K562 (cell line): ENCODE results near the gene PEAR1. TPM values are rescaled to one million over a fixed set of nuclear protein-coding genes. Genes with fewer than 3 reads are reported as not detected.
A peak's percentile ranks its signal among the peaks of the same experiment; 100 is the strongest.

Experiments
- ATAC-seq: fragments of 200-7000 bp; cut with Tn5 transposase; 3 replicates; pipeline ENCODE4 v1.9.1; 2020; ENCODE audit warnings: moderate library complexity
- BruUV-seq: library from RNA; stranded (reverse); fragments of 400-500 nt; replicated peaks from 2 replicates; lab custom pipeline; 2021; lab: Mats Ljungman, UMichigan
- CTCF ChIA-PET: fragments of 300-600 bp; formaldehyde crosslinking; extraction: SDS; loops from one replicate; lab custom pipeline; 2021; ENCODE audit warnings: low intra/inter-chr PET ratio; lab: Yijun Ruan, JAX
- POLR2A ChIA-PET: fragments of 300-600, 350-650 bp; sonication (Branson Sonifier 250); formaldehyde crosslinking; extraction: SDS; loops from one replicate; lab custom pipeline; 2021; ENCODE audit warnings: antibody characterized with exemption, inconsistent platforms; lab: Yijun Ruan, JAX
- DNase-seq, 4 experiments: peaks; one replicate each; pipeline versions ENCODE4 v3.0.0 to v3.0.0-alpha.2; 2011 to 2018; ENCODE audit warnings: low spot score in 3 of 4, mixed read lengths in 3 of 4; ENCODE audit errors: extremely low read depth in 1 of 4
- FAIRE-seq: peaks from 2 replicates; lab custom pipeline; 2011; peaks lifted over from hg19 to GRCh38; lab: Jason Lieb, UNC
- H2AFZ ChIP-seq: 2 replicates; pipeline ENCODE4 v1.6.0; 2011; ENCODE audit warnings: low read depth, low read length, control low read depth, inconsistent platforms
- H3K27ac ChIP-seq: fragments of 200-600 bp; 3 replicates; pipeline ENCODE4 v1.8.0; 2011; ENCODE audit warnings: low read depth, mild to moderate bottlenecking, control low read depth, inconsistent platforms, low read length, moderate library complexity, mixed read lengths; ENCODE audit errors: extremely low read depth
- H3K27me3 ChIP-seq, 2 experiments: fragments of 300-600 bp in 1 of 2; 2 replicates in 1 of 2; 3 replicates in 1 of 2; pipeline versions ENCODE4 v1.6.0 to v1.8.0; 2011; ENCODE audit warnings: inconsistent platforms in 2 of 2, low read length in 2 of 2, mild to moderate bottlenecking in 1 of 2, mixed read lengths in 1 of 2, moderate library complexity in 1 of 2; ENCODE audit not compliant: control insufficient read depth in 2 of 2, insufficient read depth in 2 of 2
- H3K36me3 ChIP-seq: fragments of 300-600 bp; 3 replicates; pipeline ENCODE4 v1.8.0; 2011; ENCODE audit warnings: mild to moderate bottlenecking, low read length, inconsistent platforms; ENCODE audit not compliant: control insufficient read depth, insufficient read depth
- H3K4me1 ChIP-seq, 2 experiments: fragments of 200-600 bp in 1 of 2; replicated peaks in 1 of 2; 2 replicates in 1 of 2; 3 replicates in 1 of 2; pipeline versions ENCODE4 v1.5.1 to v1.8.0; 2011; ENCODE audit warnings: inconsistent platforms in 2 of 2, low read length in 2 of 2, mild to moderate bottlenecking in 1 of 2, mixed read lengths in 1 of 2, moderate library complexity in 1 of 2; ENCODE audit not compliant: control insufficient read depth in 2 of 2, insufficient read depth in 2 of 2
- H3K4me2 ChIP-seq: 2 replicates; pipeline ENCODE4 v1.6.1; 2011; ENCODE audit warnings: low read length, control low read depth, inconsistent platforms, mixed read lengths; ENCODE audit not compliant: insufficient read depth
- H3K4me3 ChIP-seq: fragments of 200-600 bp; sonication (generic), shearing (Covaris generic); 2 replicates; pipeline ENCODE4 v1.5.1; 2016; ENCODE audit warnings: control low read depth, inconsistent platforms
- H3K79me2 ChIP-seq: fragments of 200-600 bp; 3 replicates; pipeline ENCODE4 v1.8.0; 2011; ENCODE audit warnings: low read length, inconsistent platforms; ENCODE audit not compliant: control insufficient read depth, insufficient read depth
- H3K9ac ChIP-seq, 2 experiments: 2 replicates each; pipeline versions ENCODE4 v1.6.0 to v1.6.1; 2011; ENCODE audit warnings: low read depth in 2 of 2, low read length in 2 of 2, control low read depth in 1 of 2, inconsistent platforms in 1 of 2, mild to moderate bottlenecking in 1 of 2, mixed read lengths in 1 of 2; ENCODE audit not compliant: insufficient read depth in 1 of 2
- H3K9me1 ChIP-seq: one replicate; pipeline ENCODE4 v1.6.0; 2011; ENCODE audit warnings: inconsistent platforms, mild to moderate bottlenecking, low read length, moderate library complexity; ENCODE audit not compliant: control insufficient read depth, insufficient read depth
- H3K9me3 ChIP-seq: replicated peaks from 2 replicates; pipeline ENCODE4 v1.5.1; 2011; ENCODE audit warnings: low read depth, low read length, inconsistent platforms; ENCODE audit not compliant: control insufficient read depth, insufficient read depth
- H4K20me1 ChIP-seq: replicated peaks from 2 replicates; pipeline ENCODE4 v1.6.1; 2011; ENCODE audit warnings: low read length, inconsistent platforms, mixed read lengths; ENCODE audit not compliant: control insufficient read depth, insufficient read depth
- FOSL1 ChIP-seq: fragments of 200-800 bp; sonication (Bioruptor generic); conservative IDR thresholded peaks from 2 replicates; pipeline ENCODE4 v1.6.1; 2016; ENCODE audit warnings: missing genetic modification characterization, missing compliant biosample characterization
- FOXA3 ChIP-seq, 2 experiments: fragments of 450-650 bp in 1 of 2; sonication (generic) in 1 of 2; formaldehyde crosslinking; IDR thresholded peaks in 1 of 2; conservative IDR thresholded peaks in 1 of 2; 2 replicates each; pipeline versions ENCODE4 v1.4.0 to v1.8.0; 2020 to 2022; ENCODE audit warnings: mild to moderate bottlenecking in 2 of 2, missing genetic modification reagents in 1 of 2
- HBP1 ChIP-seq: fragments of 450-650 bp; formaldehyde crosslinking; IDR thresholded peaks from 2 replicates; pipeline ENCODE4 v1.4.0; 2022; ENCODE audit warnings: missing genetic modification characterization
- HDAC1 ChIP-seq, 2 experiments: fragments of 450-650 bp; IDR thresholded peaks; 2 replicates each; pipeline ENCODE4 v1.6.1; 2016 to 2017; ENCODE audit warnings: inconsistent platforms in 1 of 2, mild to moderate bottlenecking in 1 of 2, moderate library complexity in 1 of 2
- HNRNPK ChIP-seq: fragments of 200-400 bp; formaldehyde crosslinking; IDR thresholded peaks from one replicate; pipeline ENCODE4 v1.6.1; 2018; ENCODE audit warnings: mild to moderate bottlenecking, low read depth, low read length; ENCODE audit not compliant: poor library complexity, severe bottlenecking
- MCM7 ChIP-seq, 2 experiments: fragments of 450-650 bp; IDR thresholded peaks; 2 replicates each; pipeline ENCODE4 v1.6.1; 2016 to 2018
- MIER1 ChIP-seq: fragments of 450-650 bp; IDR thresholded peaks from 2 replicates; pipeline ENCODE4 v1.6.1; 2016; ENCODE audit warnings: antibody characterized with exemption, mild to moderate bottlenecking, low read depth
- NCOR1 ChIP-seq: fragments of 450-650 bp; IDR thresholded peaks from 2 replicates; pipeline ENCODE4 v1.6.1; 2016; ENCODE audit warnings: mild to moderate bottlenecking, moderate library complexity
- SAFB2 ChIP-seq: fragments of 200-400 bp; formaldehyde crosslinking; IDR thresholded peaks from 2 replicates; pipeline ENCODE4 v1.6.1; 2018; ENCODE audit warnings: borderline replicate concordance, low read length, low read depth, moderate library complexity; ENCODE audit not compliant: severe bottlenecking
- TCF3 ChIP-seq: sonication (generic); formaldehyde crosslinking; IDR thresholded peaks from 2 replicates; pipeline ENCODE4 v1.4.0; 2020; ENCODE audit warnings: mild to moderate bottlenecking, missing genetic modification reagents
- ZNF184 ChIP-seq: sonication (generic); formaldehyde crosslinking; IDR thresholded peaks from 2 replicates; pipeline ENCODE4 v1.5.0; 2020; ENCODE audit warnings: missing genetic modification reagents
- ZNF232 ChIP-seq: sonication (generic); formaldehyde crosslinking; IDR thresholded peaks from 2 replicates; pipeline ENCODE4 v1.8.0; 2022; ENCODE audit warnings: mild to moderate bottlenecking, missing genetic modification reagents
- ZNF436 ChIP-seq: fragments of 250-450, 450-650 bp; sonication (Bioruptor Pico); formaldehyde crosslinking; IDR thresholded peaks from 2 replicates; pipeline ENCODE4 v1.7.0; 2020; ENCODE audit warnings: mild to moderate bottlenecking
- WGBS: fragments of 100-300 bp; shearing (Covaris generic); methylation state at CpG from one replicate; pipeline ENCODE4 v1.1.6; 2016; ENCODE audit warnings: low coverage, mixed read lengths; ENCODE audit not compliant: insufficient coverage; ENCODE audit errors: missing lambda C conversion rate; 5-methylcytosine and 5-hydroxymethylcytosine counted together
- in situ Hi-C: fragments of 300-500 bp; cut with MboI; formaldehyde crosslinking; loops from 4 replicates; pipeline ENCODE4 v1.15.0; 2018; ENCODE audit warnings: inconsistent platforms, mixed read lengths
- intact Hi-C: fragments of 100-400 bp; cut with micrococcal nuclease; formaldehyde crosslinking; loops from 2 replicates; pipeline ENCODE4 v1.14.2; 2022
- polyA plus RNA-seq, 8 experiments: library from polyadenylated mRNA; depleted of rRNA in 4 of 8; stranded (reverse) in 5 of 8; unstranded in 3 of 8; fragments of >200 nt; fragmentation: Nextera tagmentation in 2 of 8; fragmentation: Illumina TruSeq in 1 of 8; extraction: Ambion mirVana in 2 of 8; extraction: Trizol in 1 of 8; gene quantifications; 2 replicates each; pipeline versions ENCODE4 v1.2.1 to v1.2.3, GENCODE V29; 2011 to 2014; ENCODE audit warnings: inconsistent platforms in 1 of 8, missing spikeins in 1 of 8
- total RNA-seq, 7 experiments: library from RNA; depleted of rRNA in 6 of 7; stranded (reverse); fragments of >200 nt in 6 of 7; fragmentation: Illumina TruSeq in 2 of 7; extraction: Trizol in 2 of 7; gene quantifications; 2 replicates each; pipeline versions ENCODE4 v1.2.1 to v1.2.3, GENCODE V29; 2011 to 2021; ENCODE audit warnings: low replicate concordance in 1 of 7
- TF ChIP-seq, protein P1 (sequence below): fragments of 450-650 bp; formaldehyde crosslinking; IDR thresholded peaks from 2 replicates; pipeline ENCODE4 v1.4.0; 2020; ENCODE audit warnings: mild to moderate bottlenecking
- TF ChIP-seq, protein P2 (sequence below): fragments of 250-450 bp; sonication (Bioruptor Pico); IDR thresholded peaks from 2 replicates; pipeline ENCODE4 v1.8.0; 2021; ENCODE audit warnings: moderate library complexity, mild to moderate bottlenecking, inconsistent platforms

Gene PEAR1
- total and polyA plus RNA-seq, 9 of the 15 experiments (the other 6 are each of a cell fraction or from before 2014, with no cell fraction given), result 0.87 to 13.9 (median 6.1) TPM

DNA sequence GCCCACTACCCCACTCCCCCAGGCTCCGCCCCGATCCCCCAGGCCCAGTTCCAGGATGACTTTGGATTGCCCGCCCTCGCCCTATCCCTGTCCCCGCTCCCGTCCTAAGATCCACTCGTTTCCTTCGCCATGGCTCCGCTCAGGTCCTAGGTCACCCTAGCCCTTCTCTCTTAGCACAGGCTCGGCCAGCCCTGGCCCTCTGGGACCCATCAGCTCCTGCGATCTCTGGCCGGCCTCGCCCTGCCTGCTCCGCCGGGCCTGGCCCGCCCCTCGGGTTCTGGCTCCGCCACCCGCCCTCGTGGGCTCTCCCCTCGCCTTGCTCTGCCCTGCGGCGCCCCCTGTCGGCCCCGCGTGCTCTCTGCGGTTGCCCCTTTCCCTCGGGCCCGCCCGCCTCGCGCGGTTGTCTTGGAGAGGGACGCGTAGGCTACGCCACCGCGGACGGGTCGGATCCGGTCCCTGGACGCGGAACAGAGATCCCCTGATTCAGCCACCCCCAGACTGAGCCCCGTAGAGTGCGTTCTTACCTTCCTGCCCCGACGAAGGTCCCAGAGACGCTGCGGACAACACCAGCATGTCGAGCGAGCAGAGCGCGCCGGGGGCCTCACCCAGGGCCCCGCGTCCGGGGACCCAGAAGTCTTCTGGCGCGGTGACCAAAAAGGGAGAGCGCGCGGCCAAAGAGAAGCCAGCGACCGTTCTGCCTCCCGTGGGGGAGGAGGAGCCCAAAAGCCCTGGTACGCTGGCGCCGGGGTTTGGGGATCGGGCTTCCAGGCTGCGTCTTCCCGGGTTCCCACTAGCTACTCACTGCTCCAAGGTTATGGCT is 26.9 kb downstream of the PEAR1 start, which contains the start of gene LRRC71 (continued):
- TF ChIP-seq, protein P1, sequence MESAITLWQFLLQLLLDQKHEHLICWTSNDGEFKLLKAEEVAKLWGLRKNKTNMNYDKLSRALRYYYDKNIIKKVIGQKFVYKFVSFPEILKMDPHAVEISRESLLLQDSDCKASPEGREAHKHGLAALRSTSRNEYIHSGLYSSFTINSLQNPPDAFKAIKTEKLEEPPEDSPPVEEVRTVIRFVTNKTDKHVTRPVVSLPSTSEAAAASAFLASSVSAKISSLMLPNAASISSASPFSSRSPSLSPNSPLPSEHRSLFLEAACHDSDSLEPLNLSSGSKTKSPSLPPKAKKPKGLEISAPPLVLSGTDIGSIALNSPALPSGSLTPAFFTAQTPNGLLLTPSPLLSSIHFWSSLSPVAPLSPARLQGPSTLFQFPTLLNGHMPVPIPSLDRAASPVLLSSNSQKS (CRISPR knock-in tag), result no peak
- TF ChIP-seq TCF3 (CRISPR knock-in tag), result 0 out of 2 replicates have a peak, but pooled peaks have one; percentile 45
- peak in 1 of 2 experiments; percentile 58; a peak in 2 of 4 replicates for TF ChIP-seq HDAC1 (IDR thresholded peaks at IDR 0.05)

GRCh38 chr1:156921053-156921529 is 27.6 kb downstream of the PEAR1 start:
- no peak overlapping the region for H3K4me3 ChIP-seq
- peak overlapping the region in 1 of 2 experiments; percentile 91; a peak in 2 of 4 replicates for H3K9ac ChIP-seq
- H3K4me1 ChIP-seq, result peaks cover 24 to 34% of the 10 kb centered on the region in 2 experiments
- DNase-seq (no peak), ATAC-seq (no peak), FAIRE-seq (no peak)
- intact Hi-C loops (loop anchor here (2.0 to 5.0 kb wide), 2 partner anchors 154 to 194 kb away; partner anchors contain the start of genes ISG20L2 and METTL25B), in situ Hi-C loops (no loop called here)
- WGBS, result 43% methylated on average over 7 of the region's 7 CpGs
- H3K36me3 ChIP-seq, result no peaks in the 10 kb centered on the region
- no peaks in the 10 kb centered on the region for H3K9me1 ChIP-seq
- peak overlapping the region; percentile 71; the same call in 1 of the 2 replicates for H3K4me2 ChIP-seq
- no peak overlapping the region for H3K27ac ChIP-seq
- peaks cover 8 to 17% of the 10 kb centered on the region in 2 experiments; a peak in 3 of 5 replicates for H3K27me3 ChIP-seq
- ChIA-PET POLR2A (interaction anchor here (1.4 kb wide), 1 partner anchor 195 kb away, joined by 3 read pairs; no protein-coding TSS in a partner anchor), CTCF (interaction anchor here (0.7 to 2.9 kb wide), 6 partner anchors 11 to 232 kb away, joined by 3 to 19 read pairs (median 4); partner anchors contain the start of gene PEAR1)
- BruUV-seq, result no TSS peak
- H3K9me3 ChIP-seq, result no peaks in the 10 kb centered on the region
- H4K20me1 ChIP-seq, result no peaks in the 10 kb centered on the region
- H3K79me2 ChIP-seq, result no peaks in the 10 kb centered on the region
- peak overlapping the region; percentile 91 for H2AFZ ChIP-seq
- TF ChIP-seq FOSL1 (tag) (no peak), ZNF184 (no peak), HNRNPK (no peak), HBP1 (CRISPR knock-in tag) (no peak), FOXA3 (CRISPR knock-in tag; conservative IDR thresholded peaks at IDR 0.05 in 1 of 2, IDR thresholded peaks at IDR 0.05 in 1 of 2) (no peak), ZNF436 (no peak), SAFB2 (no peak), MIER1 (no peak), ZNF232 (CRISPR knock-in tag) (no peak), MCM7 (IDR thresholded peaks at IDR 0.05) (no peak), NCOR1 (no peak)
- TF ChIP-seq, protein P2, sequence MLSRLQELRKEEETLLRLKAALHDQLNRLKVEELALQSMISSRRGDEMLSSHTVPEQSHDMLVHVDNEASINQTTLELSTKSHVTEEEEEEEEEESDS (CRISPR knock-in tag), result no peak
